Keratinocyte (primary cell): ENCODE results near the gene CYSTM1. TPM values are rescaled to one million over a fixed set of nuclear protein-coding genes. Genes with fewer than 3 reads are reported as not detected.
A peak's percentile ranks its signal among the peaks of the same experiment; 100 is the strongest.

ENCODE experiments used
- DNase-seq: peaks from one replicate; pipeline ENCODE4 v3.0.0-alpha.2; 2011; ENCODE audit warnings: low read depth, missing footprints, low spot score
- FAIRE-seq: peaks from 2 replicates; lab custom pipeline; 2011; peaks lifted over from hg19 to GRCh38; lab: Jason Lieb, UNC
- H2AFZ ChIP-seq: 2 replicates; pipeline ENCODE4 v1.6.0; 2012; ENCODE audit warnings: low read length, control low read depth, inconsistent platforms; ENCODE audit not compliant: control insufficient read depth
- H3K27ac ChIP-seq: 2 replicates; pipeline ENCODE4 v1.5.1; 2011; ENCODE audit warnings: low read length; ENCODE audit not compliant: control insufficient read depth, insufficient read depth
- H3K27me3 ChIP-seq: 3 replicates; pipeline ENCODE4 v1.6.0; 2011; ENCODE audit warnings: low read length; ENCODE audit not compliant: control insufficient read depth, insufficient read depth; ENCODE audit errors: extremely low read depth
- H3K36me3 ChIP-seq, 2 experiments: 2 replicates in 1 of 2; 3 replicates in 1 of 2; pipeline ENCODE4 v1.5.1; 2011; ENCODE audit warnings: low read length in 2 of 2, mild to moderate bottlenecking in 1 of 2; ENCODE audit not compliant: control insufficient read depth in 2 of 2, insufficient read depth in 2 of 2; ENCODE audit errors: extremely low read depth in 1 of 2
- H3K4me1 ChIP-seq: 3 replicates; pipeline ENCODE4 v1.5.1; 2011; ENCODE audit warnings: low read length; ENCODE audit not compliant: control insufficient read depth, insufficient read depth; ENCODE audit errors: extremely low read depth
- H3K4me2 ChIP-seq: 3 replicates; pipeline ENCODE4 v1.6.0; 2011; ENCODE audit warnings: low read depth, low read length; ENCODE audit not compliant: control insufficient read depth, insufficient read depth; ENCODE audit errors: extremely low read depth
- H3K4me3 ChIP-seq, 3 experiments: fragments of 200-600 bp in 1 of 3; sonication (generic) in 1 of 3; 2 replicates in 2 of 3; 3 replicates in 1 of 3; pipeline ENCODE4 v1.5.1; 2011 to 2016; ENCODE audit warnings: low read length in 3 of 3, mild to moderate bottlenecking in 3 of 3, control low read depth in 2 of 3, inconsistent platforms in 1 of 3, low read depth in 1 of 3, mixed read lengths in 1 of 3, mixed run types in 1 of 3, moderate library complexity in 1 of 3; ENCODE audit not compliant: control insufficient read depth in 2 of 3, insufficient read depth in 2 of 3; ENCODE audit errors: extremely low read depth in 1 of 3
- H3K79me2 ChIP-seq: 2 replicates; pipeline ENCODE4 v1.6.0; 2012; ENCODE audit warnings: low read length; ENCODE audit not compliant: control insufficient read depth, insufficient read depth
- H3K9ac ChIP-seq: 3 replicates; pipeline ENCODE4 v1.6.0; 2011; ENCODE audit warnings: low read length; ENCODE audit not compliant: control insufficient read depth, insufficient read depth; ENCODE audit errors: extremely low read depth
- H3K9me1 ChIP-seq: 3 replicates; pipeline ENCODE4 v1.6.0; 2011; ENCODE audit warnings: low read length; ENCODE audit not compliant: control insufficient read depth, insufficient read depth; ENCODE audit errors: extremely low read depth
- H3K9me3 ChIP-seq: 2 replicates; pipeline ENCODE4 v1.5.1; 2012; ENCODE audit warnings: low read depth, low read length; ENCODE audit not compliant: control insufficient read depth
- H4K20me1 ChIP-seq: 3 replicates; pipeline ENCODE4 v1.6.0; 2011; ENCODE audit warnings: low read length; ENCODE audit not compliant: control insufficient read depth, insufficient read depth; ENCODE audit errors: extremely low read depth
- EZH2 ChIP-seq: IDR thresholded peaks from one replicate; pipeline ENCODE4 v1.6.1; 2012; ENCODE audit warnings: inconsistent platforms, mild to moderate bottlenecking, low read length, moderate library complexity
- dilution Hi-C: fragments of 300-500 bp; cut with MboI; formaldehyde crosslinking; loops from one replicate; pipeline ENCODE4 v1.7.0; 2020; ENCODE audit warnings: low sequenced_read_pairs; ENCODE audit not compliant: extremely low pct_ligation_motif_present
- polyA plus RNA-seq, 5 experiments: library from polyadenylated mRNA; depleted of rRNA in 3 of 5; stranded (reverse) in 3 of 5; stranded (forward) in 1 of 5; unstranded in 1 of 5; fragments of >200 nt; gene quantifications; 1 replicate in 1 of 5; 2 replicates in 3 of 5; 3 replicates in 1 of 5; pipeline versions ENCODE4 v1.2.1 to v1.2.3, GENCODE V29; 2011 to 2012; ENCODE audit warnings: missing spikeins in 2 of 5, low read depth in 1 of 5, low replicate concordance in 1 of 5
- TF ChIP-seq, protein P1 (sequence below), 3 experiments: IDR thresholded peaks in 1 of 3; conservative IDR thresholded peaks in 1 of 3; optimal IDR thresholded peaks in 1 of 3; 2 replicates in 2 of 3; 3 replicates in 1 of 3; pipeline versions ENCODE3 to v1.5.1; 2011; ENCODE audit warnings: low read length in 3 of 3, mild to moderate bottlenecking in 3 of 3, moderate library complexity in 2 of 3, control low read depth in 1 of 3, inconsistent platforms in 1 of 3; ENCODE audit not compliant: insufficient read depth in 2 of 3; ENCODE audit errors: extremely low read depth in 1 of 3

Gene CYSTM1
- polyA plus RNA-seq, 1 donor (not counting 4 experiments of a cell fraction or from before 2014, with no cell fraction given), result 34.3 TPM

DNA sequence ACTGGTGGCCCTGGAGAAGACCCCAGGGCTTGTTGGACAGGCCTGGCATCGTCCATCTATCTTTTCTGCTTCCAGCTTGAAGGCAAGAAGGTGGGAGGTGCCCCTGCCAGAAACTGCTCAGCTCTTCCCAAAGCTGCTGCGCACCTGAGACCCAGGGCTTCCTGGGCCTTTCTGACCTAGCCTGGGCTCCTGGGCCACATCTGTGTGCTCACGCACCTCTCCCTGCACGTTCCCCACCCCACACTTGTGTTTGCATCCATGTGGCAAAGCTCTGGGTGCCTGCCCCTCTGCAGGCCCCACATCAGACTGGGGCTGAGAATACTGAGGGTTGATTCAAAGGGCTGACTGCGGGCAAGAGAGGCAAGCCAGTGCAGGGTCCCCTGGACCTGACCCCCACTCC, 64.5 kb downstream of the CYSTM1 start:
- no peak overlapping the region for H3K4me2 ChIP-seq
- TF ChIP-seq, protein P1, sequence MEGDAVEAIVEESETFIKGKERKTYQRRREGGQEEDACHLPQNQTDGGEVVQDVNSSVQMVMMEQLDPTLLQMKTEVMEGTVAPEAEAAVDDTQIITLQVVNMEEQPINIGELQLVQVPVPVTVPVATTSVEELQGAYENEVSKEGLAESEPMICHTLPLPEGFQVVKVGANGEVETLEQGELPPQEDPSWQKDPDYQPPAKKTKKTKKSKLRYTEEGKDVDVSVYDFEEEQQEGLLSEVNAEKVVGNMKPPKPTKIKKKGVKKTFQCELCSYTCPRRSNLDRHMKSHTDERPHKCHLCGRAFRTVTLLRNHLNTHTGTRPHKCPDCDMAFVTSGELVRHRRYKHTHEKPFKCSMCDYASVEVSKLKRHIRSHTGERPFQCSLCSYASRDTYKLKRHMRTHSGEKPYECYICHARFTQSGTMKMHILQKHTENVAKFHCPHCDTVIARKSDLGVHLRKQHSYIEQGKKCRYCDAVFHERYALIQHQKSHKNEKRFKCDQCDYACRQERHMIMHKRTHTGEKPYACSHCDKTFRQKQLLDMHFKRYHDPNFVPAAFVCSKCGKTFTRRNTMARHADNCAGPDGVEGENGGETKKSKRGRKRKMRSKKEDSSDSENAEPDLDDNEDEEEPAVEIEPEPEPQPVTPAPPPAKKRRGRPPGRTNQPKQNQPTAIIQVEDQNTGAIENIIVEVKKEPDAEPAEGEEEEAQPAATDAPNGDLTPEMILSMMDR (optimal IDR thresholded peaks at IDR 0.05 in 1 of 3, IDR thresholded peaks at IDR 0.05 in 1 of 3, conservative IDR thresholded peaks at IDR 0.05 in 1 of 3; ENCODE audit: extremely low read depth in 1 of 3, insufficient read depth in 2 of 3, low read length in 3 of 3), result no peak
- no peak for TF ChIP-seq EZH2
- DNase-seq (no peak), FAIRE-seq (no peak)
- no peaks in the 10 kb centered on the region for H3K27me3 ChIP-seq
- H3K4me1 ChIP-seq, result peaks cover 47% of the 10 kb centered on the region
- H3K36me3 ChIP-seq, result peaks cover 3 to 10% of the 10 kb centered on the region in 2 experiments
- no peak overlapping the region for H2AFZ ChIP-seq
- H3K9me1 ChIP-seq, result peaks cover 4% of the 10 kb centered on the region
- no peaks in the 10 kb centered on the region for H3K79me2 ChIP-seq
- no peak overlapping the region for H3K4me3 ChIP-seq
- no peak overlapping the region for H3K27ac ChIP-seq
- H3K9ac ChIP-seq, result no peak overlapping the region
- no peaks in the 10 kb centered on the region for H3K9me3 ChIP-seq
- dilution Hi-C loops, result no loop called here
- H4K20me1 ChIP-seq, result peaks cover 3% of the 10 kb centered on the region

DNA sequence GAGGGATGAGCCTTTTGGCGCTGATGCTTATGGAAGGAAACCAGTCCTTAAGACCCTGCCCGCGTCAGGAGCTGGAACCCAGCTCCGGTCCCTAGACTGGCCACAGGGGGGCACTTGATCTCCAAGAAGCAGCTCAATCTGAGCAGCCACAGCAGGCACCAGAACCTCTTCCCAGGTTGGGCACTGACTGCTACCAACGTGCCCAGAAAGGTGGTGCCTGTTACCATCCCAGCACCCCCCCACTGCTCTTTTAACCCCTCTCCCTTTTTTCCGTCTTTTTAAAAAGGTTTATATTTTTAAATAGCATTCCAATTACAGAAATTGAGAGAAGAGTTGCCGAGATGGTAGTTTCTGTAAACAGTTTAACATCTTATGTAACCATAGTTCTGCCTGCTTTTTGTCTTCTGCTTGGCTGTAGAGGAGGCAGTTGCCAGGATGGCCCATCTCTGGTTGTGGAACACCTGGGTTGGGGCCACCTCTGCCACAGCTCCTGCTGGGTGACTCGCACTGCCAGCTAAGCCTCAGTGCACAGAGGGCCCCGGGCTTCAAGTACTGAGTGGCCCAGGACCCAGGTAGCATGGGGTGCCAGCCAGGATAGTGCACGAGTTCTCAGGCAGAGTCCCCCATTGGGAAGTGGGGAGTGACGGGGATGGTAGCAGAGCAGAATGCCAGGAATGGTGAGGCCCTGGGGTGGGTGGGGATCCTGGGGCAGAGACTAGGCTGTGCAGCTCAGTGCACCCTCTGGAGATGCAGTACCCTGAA, 65.1 kb downstream of the CYSTM1 start:
- H3K9ac ChIP-seq, result no peak overlapping the region
- no peak for DNase-seq
- H4K20me1 ChIP-seq, result peaks cover 3% of the 10 kb centered on the region
- dilution Hi-C loops, result no loop called here
- no peaks in the 10 kb centered on the region for H3K27me3 ChIP-seq
- H3K4me1 ChIP-seq, result peaks cover 51% of the 10 kb centered on the region
- H3K27ac ChIP-seq, result no peak overlapping the region
- FAIRE-seq, result peak; percentile 81
- H3K4me2 ChIP-seq, result no peak overlapping the region
- H3K36me3 ChIP-seq, result peaks cover 3 to 14% of the 10 kb centered on the region in 2 experiments
- TF ChIP-seq EZH2, result no peak
- TF ChIP-seq, protein P1 (optimal IDR thresholded peaks at IDR 0.05 in 1 of 3, IDR thresholded peaks at IDR 0.05 in 1 of 3, conservative IDR thresholded peaks at IDR 0.05 in 1 of 3; ENCODE audit: extremely low read depth in 1 of 3, insufficient read depth in 2 of 3, low read length in 3 of 3), result peak in 2 of 3 experiments; percentile 71
- H2AFZ ChIP-seq, result no peak overlapping the region
- H3K79me2 ChIP-seq, result no peaks in the 10 kb centered on the region
- peaks cover 4% of the 10 kb centered on the region for H3K9me1 ChIP-seq
- no peaks in the 10 kb centered on the region for H3K9me3 ChIP-seq
- no peak overlapping the region for H3K4me3 ChIP-seq
